HG02870 (cell line): ENCODE results near the gene AMER1.

Source experiments
- ATAC-seq: cut with Tn5 transposase; IDR thresholded peaks from one replicate; pipeline ENCODE4 v1.9.1; 2021; ENCODE audit warnings: mild to moderate bottlenecking, moderate library complexity; ENCODE audit not compliant: unreplicated experiment

AMER1 gene

GRCh38 chrX:64186974-64187761 lies 18.3 kb downstream of the AMER1 start:
- ATAC-seq, result no peak

- no peak for ATAC-seq
Measured at GRCh38 chrX:64184396-64184795, 21.1 kb downstream of the AMER1 start.

- no peak for ATAC-seq
Measured at GRCh38 chrX:64182208-64182607, 23.3 kb downstream of the AMER1 start.

- ATAC-seq, result no peak
Measured at GRCh38 chrX:64176876-64177275, 28.6 kb downstream of the AMER1 start.

- ATAC-seq, result peak; percentile 65
Measured at GRCh38 chrX:64169988-64170387, 35.5 kb downstream of the AMER1 start.

- ATAC-seq, result no peak
Measured at GRCh38 chrX:64152857-64153256, 52.7 kb downstream of the AMER1 start.

GRCh38 chrX:64151911-64152310 lies 53.6 kb downstream of the AMER1 start:
- no peak for ATAC-seq

GRCh38 chrX:64150775-64151174 lies 54.7 kb downstream of the AMER1 start:
- no peak for ATAC-seq
